HG03565 (cell line): Measurements from ENCODE around the gene IKZF5.

ENCODE experiments used
- ATAC-seq: cut with Tn5 transposase; IDR thresholded peaks from one replicate; pipeline ENCODE4 v1.9.1; 2021; ENCODE audit warnings: mild to moderate bottlenecking, moderate library complexity; ENCODE audit not compliant: unreplicated experiment

IKZF5 gene

GRCh38 chr10:122984708-122985107 is 23.9 kb downstream of the IKZF5 start:
- no peak for ATAC-seq

DNA sequence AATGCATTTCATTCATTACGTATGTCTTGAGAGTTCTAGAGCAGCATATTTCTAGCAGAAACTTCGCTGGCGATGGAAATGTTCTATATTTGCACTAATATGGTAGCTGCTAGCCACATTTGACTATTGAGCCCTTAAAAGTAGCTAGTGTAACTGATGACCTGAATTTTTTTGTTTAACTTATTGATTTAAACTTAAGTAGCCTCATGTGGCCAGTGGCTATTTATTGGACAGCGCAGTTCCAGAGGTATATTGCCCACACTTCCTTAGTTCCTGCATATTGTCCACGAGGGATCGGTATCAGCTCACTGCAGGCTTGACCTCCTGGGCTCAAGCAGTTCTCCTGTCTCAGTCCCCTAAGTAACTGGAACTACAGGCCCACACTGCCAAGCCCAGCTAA is 24.7 kb downstream of the IKZF5 start:
- ATAC-seq: no peak

- ATAC-seq: no peak
These were observed 27.5 kb downstream of the IKZF5 start for GRCh38 chr10:122981066-122981464.

- ATAC-seq: peak; percentile 89
These were observed 28.2 kb downstream of the IKZF5 start, which contains the start of gene PSTK for GRCh38 chr10:122980209-122981065. Gene PSTK (plus strand): TSS chr10:122980401. CDS start chr10:122980480, 79 bp downstream.

GRCh38 chr10:122974543-122975064 is 34.0 kb downstream of the IKZF5 start:
- ATAC-seq: no peak

GRCh38 chr10:122974023-122974422 is 34.6 kb downstream of the IKZF5 start:
- ATAC-seq: no peak

DNA sequence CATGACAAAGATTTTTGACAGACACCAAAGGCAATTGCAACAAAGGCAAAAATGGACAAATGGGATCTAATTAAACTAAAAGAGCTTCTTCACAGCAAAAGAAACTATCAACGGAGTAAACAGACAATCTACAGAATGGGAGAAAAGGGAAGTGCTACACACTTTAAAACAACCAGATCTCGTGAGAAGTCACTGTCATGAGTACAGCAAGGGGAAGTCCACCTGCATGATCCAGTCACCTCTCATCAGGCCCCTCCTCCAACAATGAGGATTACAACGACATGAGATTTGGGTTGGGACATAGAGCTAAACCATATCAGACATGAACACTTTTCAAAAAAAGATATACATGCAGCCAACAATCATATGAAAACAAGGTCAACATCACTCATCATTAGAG is 39.9 kb downstream of the IKZF5 start:
- ATAC-seq: no peak

GRCh38 chr10:122966879-122967278 is 41.7 kb downstream of the IKZF5 start:
- ATAC-seq: no peak

DNA sequence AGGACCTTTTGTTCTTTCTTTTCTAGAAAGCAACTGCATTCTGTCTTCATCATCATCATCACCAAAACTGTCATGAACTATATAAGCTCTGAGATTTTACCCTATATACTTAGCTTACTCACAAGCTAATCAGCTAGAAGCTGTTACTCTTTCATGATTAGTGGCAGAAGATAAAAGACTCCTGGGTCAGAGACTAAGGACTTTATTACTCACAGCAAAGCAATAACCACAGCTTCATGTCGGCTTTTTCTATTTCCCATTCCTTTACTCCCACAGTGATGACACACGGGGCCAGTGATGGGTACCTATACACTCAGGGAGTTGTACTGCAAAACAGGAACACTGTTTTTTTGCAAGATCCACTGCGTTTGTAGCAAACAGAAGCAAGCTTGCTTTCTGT is 46.2 kb downstream of the IKZF5 start:
- ATAC-seq: no peak

- no peak for ATAC-seq
These were observed 51.1 kb downstream of the IKZF5 start for GRCh38 chr10:122957474-122957873.

- ATAC-seq: no peak
These were observed 52.7 kb downstream of the IKZF5 start for GRCh38 chr10:122955892-122956291.

DNA sequence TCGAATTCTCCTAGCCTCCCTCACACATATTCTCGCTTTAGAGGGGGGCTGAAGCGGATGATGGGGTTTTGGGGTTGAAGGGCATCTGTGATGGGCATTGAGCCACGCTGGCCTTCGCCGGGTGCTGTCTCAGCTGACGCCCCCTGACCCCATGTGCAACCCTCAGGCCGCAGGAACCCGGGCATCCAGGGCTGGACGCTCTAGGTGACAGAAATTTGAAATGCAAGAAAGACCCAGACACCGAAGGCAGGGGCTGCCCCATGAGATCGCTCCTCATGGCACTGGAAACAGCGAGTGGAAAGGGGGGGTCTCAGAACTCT is 53.9 kb downstream of the IKZF5 start:
- ATAC-seq: no peak

GRCh38 chr10:122953902-122954730 is 54.5 kb downstream of the IKZF5 start, which contains the start of gene C10orf88:
Gene C10orf88 (minus strand): TSS chr10:122954227. CDS start chr10:122954178, 49 bp downstream.
- peak; percentile 92 for ATAC-seq

GRCh38 chr10:122949296-122949695 is 59.3 kb downstream of the IKZF5 start:
- no peak for ATAC-seq
